ENCODE results near the gene IRX3.

Gene IRX3

GRCh38 chr16:54317101-54317611 lies 30.6 kb upstream of the IRX3 start:
- no peak overlapping the region for H3K27ac ChIP-seq (ENCODE audit: low read depth, low read length, severe bottlenecking)
- H3K4me3 ChIP-seq (ENCODE audit: extremely low read depth, insufficient read depth, low read length, poor library complexity, severe bottlenecking) = no peak overlapping the region
- H3K9me3 ChIP-seq (ENCODE audit: control insufficient read depth, low read length) = no peaks in the 10 kb centered on the region
- H3K36me3 ChIP-seq (ENCODE audit: control insufficient read depth, insufficient read depth, low read length) = no peaks in the 10 kb centered on the region
- no peaks in the 10 kb centered on the region for H3K4me1 ChIP-seq (ENCODE audit: control insufficient read depth, insufficient read depth, low read length, poor library complexity, severe bottlenecking)
- WGBS, 2 experiments (ENCODE audit: insufficient coverage in 2 of 2) = 92 to 94% methylated on average over 8 to 15 of the region's 15 CpGs

GRCh38 chr16:54316095-54316889 lies 29.7 kb upstream of the IRX3 start:
- H3K27ac ChIP-seq (ENCODE audit: low read depth, low read length, severe bottlenecking) = no peak overlapping the region
- no peaks in the 10 kb centered on the region for H3K4me1 ChIP-seq (ENCODE audit: control insufficient read depth, insufficient read depth, low read length, poor library complexity, severe bottlenecking)
- 88 to 90% methylated on average over 6 to 7 of the region's 8 CpGs for WGBS, 2 experiments (ENCODE audit: insufficient coverage in 2 of 2)
- H3K36me3 ChIP-seq (ENCODE audit: control insufficient read depth, insufficient read depth, low read length) = no peaks in the 10 kb centered on the region
- H3K9me3 ChIP-seq (ENCODE audit: control insufficient read depth, low read length) = no peaks in the 10 kb centered on the region
- no peak overlapping the region for H3K4me3 ChIP-seq (ENCODE audit: extremely low read depth, insufficient read depth, low read length, poor library complexity, severe bottlenecking)

DNA sequence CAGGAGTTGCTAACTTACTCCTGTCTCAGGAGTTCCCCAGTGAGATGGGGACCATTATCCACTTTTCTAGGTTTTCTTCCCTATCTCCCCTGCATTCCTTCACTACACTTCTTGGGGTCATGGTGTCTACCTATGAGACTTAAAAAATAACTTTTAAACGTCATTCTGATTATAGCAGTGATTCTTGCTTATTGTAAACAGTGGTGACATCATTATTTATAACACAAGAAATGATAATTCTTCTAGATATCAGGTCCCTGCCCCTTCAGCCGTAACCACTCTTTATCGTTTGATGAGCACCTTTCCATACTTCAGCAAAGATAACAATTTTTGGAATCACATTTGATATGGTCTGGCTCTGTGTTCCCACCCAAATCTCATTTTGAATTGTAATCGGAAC lies 27.2 kb upstream of the IRX3 start:
- Histone ChIP-seq H3K4me3 (ENCODE audit: extremely low read depth, insufficient read depth, low read length, poor library complexity, severe bottlenecking) (no peak overlapping the region), H3K4me1 (ENCODE audit: control insufficient read depth, insufficient read depth, low read length, poor library complexity, severe bottlenecking) (no peaks in the 10 kb centered on the region), H3K36me3 (ENCODE audit: control insufficient read depth, insufficient read depth, low read length) (no peaks in the 10 kb centered on the region), H3K27ac (ENCODE audit: low read depth, low read length, severe bottlenecking) (no peak overlapping the region), H3K9me3 (ENCODE audit: control insufficient read depth, low read length) (no peaks in the 10 kb centered on the region)
- 63 to 100% methylated on average over 1 to 3 of the region's 4 CpGs for WGBS, 2 experiments (ENCODE audit: insufficient coverage in 2 of 2)

DNA sequence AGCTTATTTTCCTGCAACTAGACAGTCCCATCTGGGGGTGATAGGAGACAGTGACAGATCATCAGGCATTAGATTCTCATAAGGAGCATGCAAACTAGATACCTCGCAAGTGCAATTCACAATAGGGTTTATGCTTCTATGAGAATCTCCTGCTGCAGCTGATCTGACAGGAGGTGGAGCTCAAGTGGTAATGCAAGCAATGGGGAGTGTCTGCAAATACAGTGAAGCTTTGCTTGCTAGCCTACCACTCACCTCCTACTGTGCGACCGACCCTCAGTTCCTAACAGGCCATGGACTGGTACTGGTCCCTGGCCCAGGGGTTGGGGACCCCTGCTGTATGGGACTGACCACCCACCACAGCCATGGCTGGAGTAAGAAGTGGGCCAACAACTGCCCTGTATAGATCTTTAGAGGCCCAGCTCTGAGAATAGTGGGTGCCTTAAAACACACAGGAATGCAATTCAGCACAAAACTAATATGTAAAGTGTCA lies 26.0 kb upstream of the IRX3 start:
- H3K9me3 ChIP-seq (ENCODE audit: control insufficient read depth, low read length) = no peaks in the 10 kb centered on the region
- 94 to 96% methylated on average over 3 of the region's 3 CpGs for WGBS, 2 experiments (ENCODE audit: insufficient coverage in 2 of 2)
- no peaks in the 10 kb centered on the region for H3K4me1 ChIP-seq (ENCODE audit: control insufficient read depth, insufficient read depth, low read length, poor library complexity, severe bottlenecking)
- H3K27ac ChIP-seq (ENCODE audit: low read depth, low read length, severe bottlenecking) = no peak overlapping the region
- no peak overlapping the region for H3K4me3 ChIP-seq (ENCODE audit: extremely low read depth, insufficient read depth, low read length, poor library complexity, severe bottlenecking)
- no peaks in the 10 kb centered on the region for H3K36me3 ChIP-seq (ENCODE audit: control insufficient read depth, insufficient read depth, low read length)

DNA sequence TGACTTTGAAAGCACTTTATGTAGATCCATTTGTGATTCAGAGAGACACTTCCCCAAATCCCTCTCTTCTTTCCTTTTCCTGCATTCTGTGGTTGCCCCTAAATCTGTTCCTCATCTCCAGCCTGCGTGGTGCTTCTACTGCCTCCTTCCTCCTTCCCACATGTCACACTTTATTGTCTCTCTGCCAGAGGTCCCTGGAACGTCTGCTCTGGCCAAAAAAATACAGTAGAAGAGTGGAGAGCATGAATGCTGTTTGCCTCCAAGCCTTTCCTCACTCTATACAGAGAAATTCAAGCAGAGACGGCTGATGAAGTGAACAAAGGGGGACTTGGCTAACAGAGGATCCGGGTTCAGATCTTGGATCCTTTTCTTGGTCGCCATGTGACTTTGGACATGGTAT lies 22.8 kb upstream of the IRX3 start:
- WGBS, 2 experiments (ENCODE audit: insufficient coverage in 2 of 2) = 83 to 91% methylated on average over 3 to 4 of the region's 5 CpGs
- no peak overlapping the region for H3K27ac ChIP-seq (ENCODE audit: low read depth, low read length, severe bottlenecking)
- H3K4me3 ChIP-seq (ENCODE audit: extremely low read depth, insufficient read depth, low read length, poor library complexity, severe bottlenecking) = no peak overlapping the region
- H3K36me3 ChIP-seq (ENCODE audit: control insufficient read depth, insufficient read depth, low read length) = no peaks in the 10 kb centered on the region
- H3K4me1 ChIP-seq (ENCODE audit: control insufficient read depth, insufficient read depth, low read length, poor library complexity, severe bottlenecking) = no peaks in the 10 kb centered on the region
- H3K9me3 ChIP-seq (ENCODE audit: control insufficient read depth, low read length) = no peaks in the 10 kb centered on the region

GRCh38 chr16:54305080-54305479 lies 18.5 kb upstream of the IRX3 start:
- H3K4me3 ChIP-seq (ENCODE audit: extremely low read depth, insufficient read depth, low read length, poor library complexity, severe bottlenecking) = no peak overlapping the region
- H3K4me1 ChIP-seq (ENCODE audit: control insufficient read depth, insufficient read depth, low read length, poor library complexity, severe bottlenecking) = no peaks in the 10 kb centered on the region
- no peak overlapping the region for H3K27ac ChIP-seq (ENCODE audit: low read depth, low read length, severe bottlenecking)
- no peaks in the 10 kb centered on the region for H3K36me3 ChIP-seq (ENCODE audit: control insufficient read depth, insufficient read depth, low read length)
- no peaks in the 10 kb centered on the region for H3K9me3 ChIP-seq (ENCODE audit: control insufficient read depth, low read length)
- WGBS, 2 experiments (ENCODE audit: insufficient coverage in 2 of 2) = 53 to 73% methylated on average over 2 of the region's 3 CpGs

- Histone ChIP-seq H3K36me3 (ENCODE audit: control insufficient read depth, insufficient read depth, low read length) (no peaks in the 10 kb centered on the region), H3K4me3 (ENCODE audit: extremely low read depth, insufficient read depth, low read length, poor library complexity, severe bottlenecking) (no peak overlapping the region), H3K27ac (ENCODE audit: low read depth, low read length, severe bottlenecking) (no peak overlapping the region), H3K4me1 (ENCODE audit: control insufficient read depth, insufficient read depth, low read length, poor library complexity, severe bottlenecking) (no peaks in the 10 kb centered on the region), H3K9me3 (ENCODE audit: control insufficient read depth, low read length) (no peaks in the 10 kb centered on the region)
- 94 to 100% methylated on average over 1 to 5 of the region's 8 CpGs for WGBS, 2 experiments (ENCODE audit: insufficient coverage in 2 of 2)
These were observed 17.0 kb upstream of the IRX3 start for GRCh38 chr16:54303613-54304012.

- no peaks in the 10 kb centered on the region for H3K36me3 ChIP-seq (ENCODE audit: control insufficient read depth, insufficient read depth, low read length)
- no peak overlapping the region for H3K4me3 ChIP-seq (ENCODE audit: extremely low read depth, insufficient read depth, low read length, poor library complexity, severe bottlenecking)
- no peaks in the 10 kb centered on the region for H3K4me1 ChIP-seq (ENCODE audit: control insufficient read depth, insufficient read depth, low read length, poor library complexity, severe bottlenecking)
- H3K9me3 ChIP-seq (ENCODE audit: control insufficient read depth, low read length) = no peaks in the 10 kb centered on the region
- WGBS, 2 experiments (ENCODE audit: insufficient coverage in 2 of 2) = 92 to 100% methylated on average over 3 of the region's 3 CpGs
- no peak overlapping the region for H3K27ac ChIP-seq (ENCODE audit: low read depth, low read length, severe bottlenecking)
These were observed 10.6 kb upstream of the IRX3 start for GRCh38 chr16:54297154-54297553.

DNA sequence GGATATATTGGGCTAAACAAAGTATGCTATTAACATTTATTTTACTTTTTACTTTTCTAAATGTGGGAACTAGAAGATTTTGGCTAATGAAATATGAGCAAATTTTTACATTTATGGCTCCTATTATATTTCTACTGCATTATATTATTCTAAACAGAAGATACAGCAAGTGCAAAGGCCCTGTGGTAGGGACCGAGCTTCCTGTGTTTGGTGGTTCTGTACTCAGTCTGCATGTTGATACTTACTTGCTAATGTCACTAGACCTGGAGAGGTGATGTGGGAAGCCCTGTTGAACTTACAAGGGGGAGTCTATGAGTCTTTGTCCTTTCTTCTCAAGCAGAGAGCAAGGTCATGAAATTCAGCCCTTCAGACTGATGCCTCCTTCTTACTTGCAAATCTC lies 10.0 kb upstream of the IRX3 start:
- no peaks in the 10 kb centered on the region for H3K4me1 ChIP-seq (ENCODE audit: control insufficient read depth, insufficient read depth, low read length, poor library complexity, severe bottlenecking)
- H3K36me3 ChIP-seq (ENCODE audit: control insufficient read depth, insufficient read depth, low read length) = no peaks in the 10 kb centered on the region
- no peak overlapping the region for H3K27ac ChIP-seq (ENCODE audit: low read depth, low read length, severe bottlenecking)
- no peak overlapping the region for H3K4me3 ChIP-seq (ENCODE audit: extremely low read depth, insufficient read depth, low read length, poor library complexity, severe bottlenecking)
- H3K9me3 ChIP-seq (ENCODE audit: control insufficient read depth, low read length) = no peaks in the 10 kb centered on the region
- WGBS, 2 experiments (ENCODE audit: insufficient coverage in 2 of 2) = no CpG with 5 or more reads among the region's 1 CpG

- Histone ChIP-seq H3K9me3 (ENCODE audit: control insufficient read depth, low read length) (no peaks in the 10 kb centered on the region), H3K4me3 (ENCODE audit: extremely low read depth, insufficient read depth, low read length, poor library complexity, severe bottlenecking) (no peak overlapping the region), H3K36me3 (ENCODE audit: control insufficient read depth, insufficient read depth, low read length) (no peaks in the 10 kb centered on the region)
These were observed 5.3 kb upstream of the IRX3 start for GRCh38 chr16:54291656-54292487.

More at GRCh38 chr16:54291656-54292487, 5.3 kb upstream of the IRX3 start:
- Histone ChIP-seq H3K27ac (ENCODE audit: low read depth, low read length, severe bottlenecking) (no peak overlapping the region), H3K4me1 (ENCODE audit: control insufficient read depth, insufficient read depth, low read length, poor library complexity, severe bottlenecking) (no peaks in the 10 kb centered on the region)
- WGBS, 2 experiments (ENCODE audit: insufficient coverage in 2 of 2) = 21 to 25% methylated on average over 18 to 20 of the region's 22 CpGs

Data from mesodermal cell (in vitro differentiated cells).